Vagina (tissue), 2 donors: ENCODE data around the gene SIPA1L3.

ENCODE experiments used
- POLR2A ChIP-seq, 2 donors: fragments of 450-650 bp; IDR thresholded peaks; one replicate each; pipeline ENCODE4 v1.6.1; 2017; ENCODE audit warnings: antibody characterized with exemption in 2 of 2, mild to moderate bottlenecking in 2 of 2, moderate library complexity in 2 of 2
- TF ChIP-seq, protein P1 (sequence below), 3 experiments: fragments of 450-650 bp in 2 of 3; fragments of 200-600 bp in 1 of 3; sonication (generic) in 1 of 3; IDR thresholded peaks; one replicate each; pipeline ENCODE4 v1.5.1; 2017 to 2019; ENCODE audit warnings: antibody characterized with exemption in 3 of 3, mild to moderate bottlenecking in 2 of 3, moderate library complexity in 2 of 3

DNA sequence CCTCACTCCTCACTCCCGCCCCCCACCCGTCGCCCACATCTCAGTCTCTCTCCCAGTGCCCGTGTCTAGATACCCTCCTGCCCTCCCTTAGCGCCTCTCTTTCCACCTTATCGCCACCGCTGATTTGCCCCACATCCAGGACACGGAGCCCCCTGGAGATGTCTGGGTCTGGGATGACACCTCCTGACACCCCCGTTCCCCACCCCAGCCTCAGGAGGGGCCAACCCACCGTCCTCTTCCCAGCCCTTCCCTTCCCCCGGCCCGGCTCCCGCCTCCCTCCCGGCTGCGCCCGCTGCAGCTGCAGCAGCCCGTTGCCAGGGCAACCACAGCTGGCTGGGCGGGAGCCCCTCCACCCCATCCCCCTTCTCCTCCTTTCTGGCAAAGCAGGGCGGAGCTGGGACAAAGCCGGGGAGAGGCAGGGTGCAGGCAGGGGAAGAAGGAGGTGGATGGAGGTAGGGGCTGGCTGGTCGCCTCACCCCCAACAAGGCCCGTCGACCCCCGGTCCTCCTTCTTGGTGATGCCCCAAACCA is 303.5 kb downstream of the SIPA1L3 start:
- TF ChIP-seq, protein P1, sequence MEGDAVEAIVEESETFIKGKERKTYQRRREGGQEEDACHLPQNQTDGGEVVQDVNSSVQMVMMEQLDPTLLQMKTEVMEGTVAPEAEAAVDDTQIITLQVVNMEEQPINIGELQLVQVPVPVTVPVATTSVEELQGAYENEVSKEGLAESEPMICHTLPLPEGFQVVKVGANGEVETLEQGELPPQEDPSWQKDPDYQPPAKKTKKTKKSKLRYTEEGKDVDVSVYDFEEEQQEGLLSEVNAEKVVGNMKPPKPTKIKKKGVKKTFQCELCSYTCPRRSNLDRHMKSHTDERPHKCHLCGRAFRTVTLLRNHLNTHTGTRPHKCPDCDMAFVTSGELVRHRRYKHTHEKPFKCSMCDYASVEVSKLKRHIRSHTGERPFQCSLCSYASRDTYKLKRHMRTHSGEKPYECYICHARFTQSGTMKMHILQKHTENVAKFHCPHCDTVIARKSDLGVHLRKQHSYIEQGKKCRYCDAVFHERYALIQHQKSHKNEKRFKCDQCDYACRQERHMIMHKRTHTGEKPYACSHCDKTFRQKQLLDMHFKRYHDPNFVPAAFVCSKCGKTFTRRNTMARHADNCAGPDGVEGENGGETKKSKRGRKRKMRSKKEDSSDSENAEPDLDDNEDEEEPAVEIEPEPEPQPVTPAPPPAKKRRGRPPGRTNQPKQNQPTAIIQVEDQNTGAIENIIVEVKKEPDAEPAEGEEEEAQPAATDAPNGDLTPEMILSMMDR (IDR thresholded peaks at IDR 0.05): no peak
- TF ChIP-seq POLR2A (IDR thresholded peaks at IDR 0.05): peak in 1 of 2 donors; percentile 16
